Testis (tissue), 3 donors: ENCODE measurements around the gene TRIO. TPM values are rescaled to one million over a fixed set of nuclear protein-coding genes. Genes with fewer than 3 reads are reported as not detected.

ENCODE experiments used
- DNase-seq: peaks from one replicate; pipeline ENCODE4 v3.0.0-alpha.2; 2019
- H3K27ac ChIP-seq, 2 donors: fragments of 200-600 bp; sonication (generic); one replicate each; pipeline ENCODE4 v1.5.1; 2019
- H3K27me3 ChIP-seq: fragments of 200-600 bp; sonication (generic); one replicate; pipeline ENCODE4 v1.5.1; 2019
- H3K36me3 ChIP-seq: fragments of 200-600 bp; sonication (generic); one replicate; pipeline ENCODE4 v1.5.1; 2017; ENCODE audit warnings: low read depth; ENCODE audit errors: missing control alignments
- H3K4me1 ChIP-seq: fragments of 200-600 bp; sonication (generic); one replicate; pipeline ENCODE4 v1.5.1; 2019
- H3K4me3 ChIP-seq, 2 donors: fragments of 200-600 bp; sonication (generic); one replicate each; pipeline ENCODE4 v1.5.1; 2017 to 2019
- H3K9me3 ChIP-seq: fragments of 200-600 bp; sonication (generic); one replicate; pipeline ENCODE4 v1.5.1; 2017
- CTCF ChIP-seq, 3 experiments: fragments of 450-650 bp in 2 of 3; fragments of 200-600 bp in 1 of 3; sonication (generic) in 1 of 3; IDR thresholded peaks; one replicate each; pipeline ENCODE4 v1.5.1; 2016 to 2019; ENCODE audit warnings: antibody characterized with exemption in 3 of 3, mild to moderate bottlenecking in 2 of 3, moderate library complexity in 1 of 3
- POLR2A ChIP-seq: fragments of 450-650 bp; IDR thresholded peaks from one replicate; pipeline ENCODE4 v1.6.1; 2017; ENCODE audit warnings: antibody characterized with exemption, mild to moderate bottlenecking, moderate library complexity
- WGBS, 2 donors: methylation state at CpG; one replicate each; pipeline ENCODE4 v1.1.5; 2018; 5-methylcytosine and 5-hydroxymethylcytosine counted together
- intact Hi-C: fragments of 100-400 bp; cut with DNase I; formaldehyde crosslinking; loops from one replicate; pipeline ENCODE4 v1.15.1; 2023; ENCODE audit warnings: low total_unique reads
- polyA plus RNA-seq: library from polyadenylated mRNA; stranded (reverse); fragments of 350-450 nt; fragmentation: Illumina TruSeq; extraction: RNeasy Lipid Tissue Mini Kit (QIAGEN cat#74804); gene quantifications from one replicate; pipeline ENCODE4 v1.2.3, GENCODE V29; 2014; ENCODE audit warnings: low read depth, low replicate concordance; ENCODE audit not compliant: insufficient read depth
- total RNA-seq, 2 donors: library from RNA; depleted of rRNA; stranded (reverse); fragments of >200 nt; gene quantifications; one replicate each; pipeline ENCODE4 v1.2.3, GENCODE V29; 2016

Gene TRIO
- total and polyA plus RNA-seq, 3 donors from 2014 or later, result 47.2 to 295 (median 249) TPM

- intact Hi-C loops, result no loop called here
- TF ChIP-seq POLR2A (no peak), CTCF (IDR thresholded peaks at IDR 0.05) (no peak)
- 82 to 83% methylated on average over 2 to 3 of the region's 3 CpGs for WGBS, 2 donors
Measured at GRCh38 chr5:14465776-14466175, 322.6 kb downstream of the TRIO start.

GRCh38 chr5:14467251-14467650, 324.1 kb downstream of the TRIO start:
- no peak overlapping the region for H3K4me3 ChIP-seq
- DNase-seq, result no peak
- no peaks in the 10 kb centered on the region for H3K36me3 ChIP-seq
- H3K4me1 ChIP-seq, result peaks cover 11% of the 10 kb centered on the region
- H3K27me3 ChIP-seq, result no peaks in the 10 kb centered on the region
- WGBS, 2 donors, result 85 to 94% methylated on average over 5 to 8 of the region's 8 CpGs
- H3K9me3 ChIP-seq, result no peaks in the 10 kb centered on the region
- TF ChIP-seq CTCF (IDR thresholded peaks at IDR 0.05) (no peak), POLR2A (no peak)
- intact Hi-C loops, result no loop called here
- no peak overlapping the region for H3K27ac ChIP-seq

More at GRCh38 chr5:14465776-14466175, 322.6 kb downstream of the TRIO start:
- H3K4me1 ChIP-seq, result peaks cover 11% of the 10 kb centered on the region
- no peaks in the 10 kb centered on the region for H3K27me3 ChIP-seq
- H3K9me3 ChIP-seq, result no peaks in the 10 kb centered on the region
- H3K27ac ChIP-seq, result no peak overlapping the region
- no peak overlapping the region for H3K4me3 ChIP-seq
- no peaks in the 10 kb centered on the region for H3K36me3 ChIP-seq
- DNase-seq, result no peak

GRCh38 chr5:14467886-14468285, 324.7 kb downstream of the TRIO start:
- DNase-seq, result no peak
- intact Hi-C loops, result no loop called here
- no peaks in the 10 kb centered on the region for H3K36me3 ChIP-seq
- no peak overlapping the region for H3K27ac ChIP-seq
- no peaks in the 10 kb centered on the region for H3K9me3 ChIP-seq
- peaks cover 11% of the 10 kb centered on the region for H3K4me1 ChIP-seq
- TF ChIP-seq CTCF (IDR thresholded peaks at IDR 0.05), result no peak
- no peak for TF ChIP-seq POLR2A
- H3K27me3 ChIP-seq, result no peaks in the 10 kb centered on the region
- WGBS, 2 donors, result 75 to 76% methylated on average over 5 of the region's 5 CpGs
- H3K4me3 ChIP-seq, result no peak overlapping the region

GRCh38 chr5:14469551-14470377, 326.6 kb downstream of the TRIO start:
- Histone ChIP-seq H3K27ac (peak overlapping the region in 1 of 2 donors; percentile 10), H3K27me3 (no peaks in the 10 kb centered on the region), H3K4me3 (no peak overlapping the region), H3K9me3 (no peaks in the 10 kb centered on the region), H3K4me1 (peaks cover 6% of the 10 kb centered on the region), H3K36me3 (no peaks in the 10 kb centered on the region)
- DNase-seq, result no peak
- no peak for TF ChIP-seq CTCF (IDR thresholded peaks at IDR 0.05)
- TF ChIP-seq POLR2A, result no peak
- 65 to 69% methylated on average over 10 of the region's 10 CpGs for WGBS, 2 donors
- intact Hi-C loops, result no loop called here

- Histone ChIP-seq H3K4me3 (no peak overlapping the region), H3K9me3 (no peaks in the 10 kb centered on the region), H3K27ac (no peak overlapping the region), H3K36me3 (no peaks in the 10 kb centered on the region), H3K4me1 (peaks cover 6% of the 10 kb centered on the region), H3K27me3 (no peaks in the 10 kb centered on the region)
- TF ChIP-seq CTCF (IDR thresholded peaks at IDR 0.05) (no peak), POLR2A (no peak)
- intact Hi-C loops, result no loop called here
- WGBS, 2 donors, result 86 to 88% methylated on average over 3 of the region's 3 CpGs
- DNase-seq, result no peak
Measured at GRCh38 chr5:14471507-14471906, 328.4 kb downstream of the TRIO start.
